ENCODE results near the gene MAPRE2.
"Not testable (repeated sequence)": the region's sequence is repeated elsewhere in the genome, so short reads cannot be mapped to it uniquely, and the experiment has no call there.

Gene MAPRE2

GRCh38 chr18:35161485-35161884, 120.3 kb downstream of the MAPRE2 start:
- H3K4me1 ChIP-seq (ENCODE audit: control insufficient read depth, insufficient read depth, low read length) = peaks cover 3% of the 10 kb centered on the region
- no peaks in the 10 kb centered on the region for H3K9me3 ChIP-seq (ENCODE audit: control insufficient read depth, low read length)
- H3K36me3 ChIP-seq (ENCODE audit: control insufficient read depth, insufficient read depth, low read length, severe bottlenecking) = no peaks in the 10 kb centered on the region
- DNase-seq (ENCODE audit: low read depth) = no peak
- no peak overlapping the region for H3K9ac ChIP-seq (ENCODE audit: low read length)
- H3K4me3 ChIP-seq (ENCODE audit: low read length) = no peak overlapping the region
- no peaks in the 10 kb centered on the region for H3K27me3 ChIP-seq (replicated peaks; ENCODE audit: control insufficient read depth, insufficient read depth, low read length)

GRCh38 chr18:35161934-35162333, 120.7 kb downstream of the MAPRE2 start:
- no peaks in the 10 kb centered on the region for H3K27me3 ChIP-seq (replicated peaks; ENCODE audit: control insufficient read depth, insufficient read depth, low read length)
- no peak overlapping the region for H3K4me3 ChIP-seq (ENCODE audit: low read length)
- peaks cover 3% of the 10 kb centered on the region for H3K4me1 ChIP-seq (ENCODE audit: control insufficient read depth, insufficient read depth, low read length)
- H3K9ac ChIP-seq (ENCODE audit: low read length) = no peak overlapping the region
- no peaks in the 10 kb centered on the region for H3K36me3 ChIP-seq (ENCODE audit: control insufficient read depth, insufficient read depth, low read length, severe bottlenecking)
- DNase-seq (ENCODE audit: low read depth) = no peak
- no peaks in the 10 kb centered on the region for H3K9me3 ChIP-seq (ENCODE audit: control insufficient read depth, low read length)

- H3K36me3 ChIP-seq (ENCODE audit: control insufficient read depth, insufficient read depth, low read length, severe bottlenecking) = no peaks in the 10 kb centered on the region
- DNase-seq (ENCODE audit: low read depth) = no peak
- no peak overlapping the region for H3K4me3 ChIP-seq (ENCODE audit: low read length)
- H3K9me3 ChIP-seq (ENCODE audit: control insufficient read depth, low read length) = no peaks in the 10 kb centered on the region
- H3K27me3 ChIP-seq (replicated peaks; ENCODE audit: control insufficient read depth, insufficient read depth, low read length) = no peaks in the 10 kb centered on the region
- H3K4me1 ChIP-seq (ENCODE audit: control insufficient read depth, insufficient read depth, low read length) = peaks cover 5% of the 10 kb centered on the region
- H3K9ac ChIP-seq (ENCODE audit: low read length) = no peak overlapping the region
Observed at GRCh38 chr18:35163014-35163539, 121.9 kb downstream of the MAPRE2 start.

GRCh38 chr18:35163721-35164120, 122.5 kb downstream of the MAPRE2 start:
- no peak for DNase-seq (ENCODE audit: low read depth)
- Histone ChIP-seq H3K36me3 (ENCODE audit: control insufficient read depth, insufficient read depth, low read length, severe bottlenecking) (no peaks in the 10 kb centered on the region), H3K27me3 (replicated peaks; ENCODE audit: control insufficient read depth, insufficient read depth, low read length) (no peaks in the 10 kb centered on the region), H3K9ac (ENCODE audit: low read length) (no peak overlapping the region), H3K4me3 (ENCODE audit: low read length) (no peak overlapping the region), H3K9me3 (ENCODE audit: control insufficient read depth, low read length) (no peaks in the 10 kb centered on the region), H3K4me1 (ENCODE audit: control insufficient read depth, insufficient read depth, low read length) (peaks cover 4% of the 10 kb centered on the region)

- H3K4me1 ChIP-seq (ENCODE audit: control insufficient read depth, insufficient read depth, low read length) = peaks cover 4% of the 10 kb centered on the region
- H3K36me3 ChIP-seq (ENCODE audit: control insufficient read depth, insufficient read depth, low read length, severe bottlenecking) = no peaks in the 10 kb centered on the region
- no peak overlapping the region for H3K9ac ChIP-seq (ENCODE audit: low read length)
- no peaks in the 10 kb centered on the region for H3K9me3 ChIP-seq (ENCODE audit: control insufficient read depth, low read length)
- no peaks in the 10 kb centered on the region for H3K27me3 ChIP-seq (replicated peaks; ENCODE audit: control insufficient read depth, insufficient read depth, low read length)
- DNase-seq (ENCODE audit: low read depth) = no peak
- H3K4me3 ChIP-seq (ENCODE audit: low read length) = no peak overlapping the region
Observed at GRCh38 chr18:35164133-35164532, 122.9 kb downstream of the MAPRE2 start.

GRCh38 chr18:35167332-35167731, 126.1 kb downstream of the MAPRE2 start:
- no peaks in the 10 kb centered on the region for H3K36me3 ChIP-seq (ENCODE audit: control insufficient read depth, insufficient read depth, low read length, severe bottlenecking)
- H3K9me3 ChIP-seq (ENCODE audit: control insufficient read depth, low read length) = no peaks in the 10 kb centered on the region
- no peak overlapping the region for H3K9ac ChIP-seq (ENCODE audit: low read length)
- no peak overlapping the region for H3K4me3 ChIP-seq (ENCODE audit: low read length)
- peaks cover 15% of the 10 kb centered on the region for H3K4me1 ChIP-seq (ENCODE audit: control insufficient read depth, insufficient read depth, low read length)
- DNase-seq (ENCODE audit: low read depth) = peak; percentile 25
- H3K27me3 ChIP-seq (replicated peaks; ENCODE audit: control insufficient read depth, insufficient read depth, low read length) = no peaks in the 10 kb centered on the region

- Histone ChIP-seq H3K4me1 (ENCODE audit: control insufficient read depth, insufficient read depth, low read length) (peaks cover 20% of the 10 kb centered on the region), H3K9me3 (ENCODE audit: control insufficient read depth, low read length) (no peaks in the 10 kb centered on the region), H3K4me3 (ENCODE audit: low read length) (no peak overlapping the region), H3K27me3 (replicated peaks; ENCODE audit: control insufficient read depth, insufficient read depth, low read length) (no peaks in the 10 kb centered on the region), H3K36me3 (ENCODE audit: control insufficient read depth, insufficient read depth, low read length, severe bottlenecking) (no peaks in the 10 kb centered on the region), H3K9ac (ENCODE audit: low read length) (no peak overlapping the region)
- DNase-seq (ENCODE audit: low read depth) = peak; percentile 22
Observed at GRCh38 chr18:35167857-35168256, 126.6 kb downstream of the MAPRE2 start.

GRCh38 chr18:35170323-35170722, 129.1 kb downstream of the MAPRE2 start:
- H3K4me1 ChIP-seq (ENCODE audit: control insufficient read depth, insufficient read depth, low read length) = peaks cover 20% of the 10 kb centered on the region
- H3K9me3 ChIP-seq (ENCODE audit: control insufficient read depth, low read length); H3K9ac ChIP-seq (ENCODE audit: low read length); H3K36me3 ChIP-seq (ENCODE audit: control insufficient read depth, insufficient read depth, low read length, severe bottlenecking); H3K27me3 ChIP-seq (replicated peaks; ENCODE audit: control insufficient read depth, insufficient read depth, low read length); DNase-seq (ENCODE audit: low read depth); H3K4me3 ChIP-seq (ENCODE audit: low read length): not testable (repeated sequence)

- Histone ChIP-seq H3K27me3 (replicated peaks; ENCODE audit: control insufficient read depth, insufficient read depth, low read length) (no peaks in the 10 kb centered on the region), H3K9me3 (ENCODE audit: control insufficient read depth, low read length) (no peaks in the 10 kb centered on the region), H3K9ac (ENCODE audit: low read length) (no peak overlapping the region), H3K36me3 (ENCODE audit: control insufficient read depth, insufficient read depth, low read length, severe bottlenecking) (no peaks in the 10 kb centered on the region), H3K4me1 (ENCODE audit: control insufficient read depth, insufficient read depth, low read length) (peaks cover 20% of the 10 kb centered on the region), H3K4me3 (ENCODE audit: low read length) (no peak overlapping the region)
- DNase-seq (ENCODE audit: low read depth) = no peak
Observed at GRCh38 chr18:35171315-35171987, 130.2 kb downstream of the MAPRE2 start.

GRCh38 chr18:35172009-35172408, 130.8 kb downstream of the MAPRE2 start:
- Histone ChIP-seq H3K9ac (ENCODE audit: low read length) (no peak overlapping the region), H3K9me3 (ENCODE audit: control insufficient read depth, low read length) (no peaks in the 10 kb centered on the region), H3K27me3 (replicated peaks; ENCODE audit: control insufficient read depth, insufficient read depth, low read length) (no peaks in the 10 kb centered on the region), H3K4me3 (ENCODE audit: low read length) (no peak overlapping the region), H3K4me1 (ENCODE audit: control insufficient read depth, insufficient read depth, low read length) (peaks cover 20% of the 10 kb centered on the region), H3K36me3 (ENCODE audit: control insufficient read depth, insufficient read depth, low read length, severe bottlenecking) (no peaks in the 10 kb centered on the region)
- no peak for DNase-seq (ENCODE audit: low read depth)

- Histone ChIP-seq H3K27me3 (replicated peaks; ENCODE audit: control insufficient read depth, insufficient read depth, low read length) (no peaks in the 10 kb centered on the region), H3K4me1 (ENCODE audit: control insufficient read depth, insufficient read depth, low read length) (peaks cover 20% of the 10 kb centered on the region), H3K9ac (ENCODE audit: low read length) (no peak overlapping the region), H3K36me3 (ENCODE audit: control insufficient read depth, insufficient read depth, low read length, severe bottlenecking) (no peaks in the 10 kb centered on the region), H3K4me3 (ENCODE audit: low read length) (no peak overlapping the region), H3K9me3 (ENCODE audit: control insufficient read depth, low read length) (no peaks in the 10 kb centered on the region)
- DNase-seq (ENCODE audit: low read depth) = no peak
Observed at GRCh38 chr18:35172451-35173035, 131.3 kb downstream of the MAPRE2 start.
